Neural cell (in vitro differentiated cells): ENCODE data around the gene ZNF860. TPM values are rescaled to one million over a fixed set of nuclear protein-coding genes. Genes with fewer than 3 reads are reported as not detected.

Experiments
- H2AFZ ChIP-seq: fragments of 200-600, 300-800 bp; sonication (generic), shearing (Covaris generic); 2 replicates; pipeline ENCODE4 v1.6.0; 2014; ENCODE audit warnings: low read depth, mild to moderate bottlenecking, antibody characterized with exemption, low read length, moderate library complexity
- H3F3A ChIP-seq: fragments of 200-600 bp; shearing (Covaris generic); 2 replicates; pipeline ENCODE4 v1.6.1; 2016; ENCODE audit warnings: mild to moderate bottlenecking, moderate library complexity, mixed read lengths, antibody characterized with exemption, low read length; ENCODE audit not compliant: insufficient read depth, poor library complexity, severe bottlenecking
- H3K27ac ChIP-seq: fragments of 200-600, 300-800 bp; sonication (generic), shearing (Covaris generic); 2 replicates; pipeline ENCODE4 v1.5.1; 2014; ENCODE audit warnings: mild to moderate bottlenecking, low read length, moderate library complexity
- H3K27me3 ChIP-seq: fragments of 300-800, 200-600 bp; sonication (generic), shearing (Covaris generic); 2 replicates; pipeline ENCODE4 v1.6.0; 2014; ENCODE audit warnings: mild to moderate bottlenecking, low read depth, low read length, moderate library complexity; ENCODE audit not compliant: insufficient read depth
- H3K36me3 ChIP-seq: fragments of 300-800, 200-600 bp; sonication (generic), shearing (Covaris generic); 2 replicates; pipeline ENCODE4 v1.5.1; 2014; ENCODE audit warnings: mild to moderate bottlenecking, antibody characterized with exemption, low read length, moderate library complexity; ENCODE audit not compliant: insufficient read depth
- H3K4me2 ChIP-seq: fragments of 300-800, 200-600 bp; sonication (generic), shearing (Covaris generic); 2 replicates; pipeline ENCODE4 v1.6.0; 2014; ENCODE audit warnings: mild to moderate bottlenecking, low read length
- H3K4me3 ChIP-seq: fragments of 300-800, 200-600 bp; sonication (generic), shearing (Covaris generic); 2 replicates; pipeline ENCODE4 v1.5.1; 2014; ENCODE audit warnings: mild to moderate bottlenecking, low read length, moderate library complexity
- H3K79me2 ChIP-seq: fragments of 200-600 bp; shearing (Covaris generic); replicated peaks from 2 replicates; pipeline ENCODE4 v1.6.0; 2014; ENCODE audit warnings: mild to moderate bottlenecking, low read length, moderate library complexity; ENCODE audit not compliant: insufficient read depth
- H3K9ac ChIP-seq: fragments of 300-800, 200-600 bp; sonication (generic), shearing (Covaris generic); 2 replicates; pipeline ENCODE4 v1.6.1; 2016; ENCODE audit warnings: mild to moderate bottlenecking, low read length, mixed read lengths
- H3K9me2 ChIP-seq: fragments of 200-600 bp; shearing (Covaris generic); 2 replicates; pipeline ENCODE4 v1.6.1; 2016; ENCODE audit warnings: mild to moderate bottlenecking, low read length, mixed read lengths; ENCODE audit not compliant: insufficient read depth
- H3K9me3 ChIP-seq: fragments of 200-600, 300-800 bp; sonication (generic), shearing (Covaris generic); 2 replicates; pipeline ENCODE4 v1.6.1; 2016; ENCODE audit warnings: mild to moderate bottlenecking, mixed run types, low read length, moderate library complexity, mixed read lengths
- H4K20me1 ChIP-seq: fragments of 200-600 bp; shearing (Covaris generic); 2 replicates; pipeline ENCODE4 v1.6.1; 2016; ENCODE audit warnings: mild to moderate bottlenecking, mixed run types; ENCODE audit not compliant: insufficient read depth
- EP300 ChIP-seq: fragments of 450-650 bp; conservative IDR thresholded peaks from 2 replicates; pipeline ENCODE4 v1.6.1; 2014; ENCODE audit warnings: antibody characterized with exemption, mild to moderate bottlenecking, moderate library complexity; ENCODE audit not compliant: poor library complexity, severe bottlenecking
- EZH2 ChIP-seq: fragments of 200-600, 300-800 bp; shearing (Covaris generic), sonication (generic); IDR thresholded peaks from 2 replicates; pipeline ENCODE4 v1.6.1; 2014; ENCODE audit warnings: antibody characterized with exemption, low read length, borderline replicate concordance, mild to moderate bottlenecking; ENCODE audit not compliant: insufficient read depth, poor library complexity, severe bottlenecking
- MXI1 ChIP-seq: fragments of 450-650 bp; conservative IDR thresholded peaks from 2 replicates; pipeline ENCODE4 v1.6.1; 2014; ENCODE audit warnings: antibody characterized with exemption, mild to moderate bottlenecking; ENCODE audit not compliant: poor library complexity, severe bottlenecking
- SMC3 ChIP-seq: fragments of 450-650 bp; conservative IDR thresholded peaks from 2 replicates; pipeline ENCODE4 v1.6.1; 2014; ENCODE audit warnings: antibody characterized with exemption, mild to moderate bottlenecking, moderate library complexity; ENCODE audit not compliant: poor library complexity
- TAF1 ChIP-seq: IDR thresholded peaks from 2 replicates; pipeline ENCODE4 v1.6.1; 2012; ENCODE audit warnings: low read depth
- polyA plus RNA-seq: library from polyadenylated mRNA; depleted of rRNA; stranded (reverse); fragments of >200 nt; gene quantifications from 2 replicates; pipeline ENCODE4 v1.2.3, GENCODE V29; 2014
- TF ChIP-seq, protein P1 (sequence below): fragments of 450-650 bp; IDR thresholded peaks from 2 replicates; pipeline ENCODE4 v1.5.1; 2014; ENCODE audit warnings: antibody characterized with exemption, mild to moderate bottlenecking, moderate library complexity; ENCODE audit not compliant: poor library complexity, severe bottlenecking
- TF ChIP-seq, protein P2 (sequence below): IDR thresholded peaks from 2 replicates; pipeline ENCODE4 v1.6.1; 2012; ENCODE audit warnings: borderline replicate concordance

The ZNF860 gene
- polyA plus RNA-seq, 1 donor from 2014 or later, result 1.2 TPM

DNA sequence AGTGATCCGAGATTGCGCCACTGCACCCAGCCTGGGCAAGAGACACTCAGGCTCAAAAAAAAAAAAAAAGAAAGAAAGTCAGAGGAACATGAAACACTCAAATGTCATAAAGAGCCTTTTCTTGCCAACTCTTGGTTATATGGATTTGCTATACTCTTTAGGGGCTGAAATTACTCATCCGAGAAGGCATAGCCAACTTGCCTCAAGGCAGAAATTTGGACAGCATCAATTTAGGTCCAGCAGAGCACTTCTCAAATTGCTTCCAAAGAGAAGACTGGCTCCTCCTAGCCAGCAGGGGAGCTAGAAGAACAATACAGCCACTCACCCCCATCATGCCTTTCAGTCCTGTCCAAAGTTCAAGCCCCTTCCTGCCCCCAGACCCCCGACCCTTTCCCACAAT lies 44.3 kb upstream of the ZNF860 start:
- Histone ChIP-seq H3K27me3 (no peaks in the 10 kb centered on the region), H3K4me2 (no peak overlapping the region), H3K4me3 (no peak overlapping the region), H2AFZ (no peak overlapping the region), H4K20me1 (no peaks in the 10 kb centered on the region), H3K79me2 (no peaks in the 10 kb centered on the region), H3K9ac (no peak overlapping the region), H3F3A (no peaks in the 10 kb centered on the region), H3K9me2 (no peaks in the 10 kb centered on the region), H3K9me3 (no peaks in the 10 kb centered on the region), H3K27ac (no peak overlapping the region), H3K36me3 (no peaks in the 10 kb centered on the region)
- TF ChIP-seq EZH2 (no peak), TAF1 (no peak), SMC3 (no peak), EP300 (no peak)

DNA sequence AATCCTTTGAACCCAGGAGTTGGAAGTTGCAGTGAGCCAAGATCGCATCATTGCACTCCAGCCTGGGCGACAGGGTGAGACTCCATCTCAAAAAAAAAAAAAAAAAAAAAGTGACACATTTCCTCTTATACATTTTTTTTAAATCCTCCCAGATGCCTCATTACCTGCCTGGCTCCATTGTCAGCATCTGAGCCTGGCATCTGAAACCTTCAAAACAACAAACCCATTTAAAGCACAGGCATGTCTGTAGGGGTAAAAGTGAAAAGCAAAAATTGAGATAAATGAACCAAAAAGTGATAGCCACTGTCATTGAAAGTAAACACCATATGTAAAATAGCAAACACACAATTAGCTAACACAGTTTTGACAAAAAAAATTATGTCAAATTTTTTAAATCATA lies 39.1 kb upstream of the ZNF860 start:
- no peak overlapping the region for H2AFZ ChIP-seq
- H3K4me3 ChIP-seq, result no peak overlapping the region
- H3K27ac ChIP-seq, result no peak overlapping the region
- TF ChIP-seq, protein P1, sequence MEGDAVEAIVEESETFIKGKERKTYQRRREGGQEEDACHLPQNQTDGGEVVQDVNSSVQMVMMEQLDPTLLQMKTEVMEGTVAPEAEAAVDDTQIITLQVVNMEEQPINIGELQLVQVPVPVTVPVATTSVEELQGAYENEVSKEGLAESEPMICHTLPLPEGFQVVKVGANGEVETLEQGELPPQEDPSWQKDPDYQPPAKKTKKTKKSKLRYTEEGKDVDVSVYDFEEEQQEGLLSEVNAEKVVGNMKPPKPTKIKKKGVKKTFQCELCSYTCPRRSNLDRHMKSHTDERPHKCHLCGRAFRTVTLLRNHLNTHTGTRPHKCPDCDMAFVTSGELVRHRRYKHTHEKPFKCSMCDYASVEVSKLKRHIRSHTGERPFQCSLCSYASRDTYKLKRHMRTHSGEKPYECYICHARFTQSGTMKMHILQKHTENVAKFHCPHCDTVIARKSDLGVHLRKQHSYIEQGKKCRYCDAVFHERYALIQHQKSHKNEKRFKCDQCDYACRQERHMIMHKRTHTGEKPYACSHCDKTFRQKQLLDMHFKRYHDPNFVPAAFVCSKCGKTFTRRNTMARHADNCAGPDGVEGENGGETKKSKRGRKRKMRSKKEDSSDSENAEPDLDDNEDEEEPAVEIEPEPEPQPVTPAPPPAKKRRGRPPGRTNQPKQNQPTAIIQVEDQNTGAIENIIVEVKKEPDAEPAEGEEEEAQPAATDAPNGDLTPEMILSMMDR, result no peak
- no peak for TF ChIP-seq EZH2
- TF ChIP-seq, protein P2, sequence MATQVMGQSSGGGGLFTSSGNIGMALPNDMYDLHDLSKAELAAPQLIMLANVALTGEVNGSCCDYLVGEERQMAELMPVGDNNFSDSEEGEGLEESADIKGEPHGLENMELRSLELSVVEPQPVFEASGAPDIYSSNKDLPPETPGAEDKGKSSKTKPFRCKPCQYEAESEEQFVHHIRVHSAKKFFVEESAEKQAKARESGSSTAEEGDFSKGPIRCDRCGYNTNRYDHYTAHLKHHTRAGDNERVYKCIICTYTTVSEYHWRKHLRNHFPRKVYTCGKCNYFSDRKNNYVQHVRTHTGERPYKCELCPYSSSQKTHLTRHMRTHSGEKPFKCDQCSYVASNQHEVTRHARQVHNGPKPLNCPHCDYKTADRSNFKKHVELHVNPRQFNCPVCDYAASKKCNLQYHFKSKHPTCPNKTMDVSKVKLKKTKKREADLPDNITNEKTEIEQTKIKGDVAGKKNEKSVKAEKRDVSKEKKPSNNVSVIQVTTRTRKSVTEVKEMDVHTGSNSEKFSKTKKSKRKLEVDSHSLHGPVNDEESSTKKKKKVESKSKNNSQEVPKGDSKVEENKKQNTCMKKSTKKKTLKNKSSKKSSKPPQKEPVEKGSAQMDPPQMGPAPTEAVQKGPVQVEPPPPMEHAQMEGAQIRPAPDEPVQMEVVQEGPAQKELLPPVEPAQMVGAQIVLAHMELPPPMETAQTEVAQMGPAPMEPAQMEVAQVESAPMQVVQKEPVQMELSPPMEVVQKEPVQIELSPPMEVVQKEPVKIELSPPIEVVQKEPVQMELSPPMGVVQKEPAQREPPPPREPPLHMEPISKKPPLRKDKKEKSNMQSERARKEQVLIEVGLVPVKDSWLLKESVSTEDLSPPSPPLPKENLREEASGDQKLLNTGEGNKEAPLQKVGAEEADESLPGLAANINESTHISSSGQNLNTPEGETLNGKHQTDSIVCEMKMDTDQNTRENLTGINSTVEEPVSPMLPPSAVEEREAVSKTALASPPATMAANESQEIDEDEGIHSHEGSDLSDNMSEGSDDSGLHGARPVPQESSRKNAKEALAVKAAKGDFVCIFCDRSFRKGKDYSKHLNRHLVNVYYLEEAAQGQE, result no peak
- TF ChIP-seq MXI1, result no peak
- no peak for TF ChIP-seq TAF1
- H3F3A ChIP-seq, result no peaks in the 10 kb centered on the region
- H3K79me2 ChIP-seq, result no peaks in the 10 kb centered on the region
- H3K9me3 ChIP-seq, result no peaks in the 10 kb centered on the region
- H3K27me3 ChIP-seq, result no peaks in the 10 kb centered on the region
- H3K9me2 ChIP-seq, result no peaks in the 10 kb centered on the region
- H4K20me1 ChIP-seq, result no peaks in the 10 kb centered on the region
- H3K4me2 ChIP-seq, result no peak overlapping the region
- H3K9ac ChIP-seq, result no peak overlapping the region
- H3K36me3 ChIP-seq, result no peaks in the 10 kb centered on the region

DNA sequence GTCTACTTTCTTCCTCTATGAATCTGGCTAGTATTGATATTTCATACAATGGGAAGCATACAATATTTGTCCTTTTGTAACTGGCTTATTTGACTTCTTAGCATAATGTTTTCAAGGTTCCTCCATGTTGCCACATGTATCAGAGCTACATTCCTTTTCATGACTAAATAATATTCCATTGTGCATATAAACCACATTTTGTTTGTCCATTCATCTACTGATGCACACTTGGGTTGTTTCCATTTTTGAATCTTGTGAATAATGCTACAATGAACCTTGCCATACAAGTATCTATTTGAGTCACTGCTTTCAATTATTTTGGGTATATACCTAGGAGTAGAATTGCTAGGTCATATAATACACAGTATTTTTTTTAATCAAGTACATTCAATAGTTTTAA lies 38.5 kb upstream of the ZNF860 start:
- no peak overlapping the region for H3K4me3 ChIP-seq
- no peaks in the 10 kb centered on the region for H3F3A ChIP-seq
- H4K20me1 ChIP-seq, result no peaks in the 10 kb centered on the region
- no peak overlapping the region for H2AFZ ChIP-seq
- TF ChIP-seq EP300, result no peak
- TF ChIP-seq, protein P1, result no peak
- no peak overlapping the region for H3K9ac ChIP-seq
- H3K9me3 ChIP-seq, result no peaks in the 10 kb centered on the region
- no peak overlapping the region for H3K4me2 ChIP-seq
- H3K27ac ChIP-seq, result no peak overlapping the region
- no peaks in the 10 kb centered on the region for H3K27me3 ChIP-seq
- no peaks in the 10 kb centered on the region for H3K79me2 ChIP-seq
- H3K9me2 ChIP-seq, result no peaks in the 10 kb centered on the region
- no peaks in the 10 kb centered on the region for H3K36me3 ChIP-seq
